SK-N-SH treated with all-trans-retinoic acid at 6 μM for 48 hours (cell line): ENCODE results near the gene KIF4A.

Experiments
- ATAC-seq: fragments of 200-7000 bp; cut with Tn5 transposase; 3 replicates; pipeline ENCODE4 v1.9.1; 2020; ENCODE audit warnings: mild to moderate bottlenecking, moderate library complexity
- ARNTL ChIP-seq: fragments of 450-650 bp; formaldehyde crosslinking; IDR thresholded peaks from 2 replicates; pipeline ENCODE4 v1.5.0; 2020; ENCODE audit warnings: low read depth, mild to moderate bottlenecking, moderate library complexity, borderline replicate concordance
- BACH2 ChIP-seq: fragments of 250-450 bp; sonication (Bioruptor Pico); IDR thresholded peaks from 2 replicates; pipeline ENCODE4 v1.9.0; 2021; ENCODE audit warnings: mild to moderate bottlenecking, borderline replicate concordance
- CSDC2 ChIP-seq: fragments of 250-450 bp; sonication (Bioruptor Pico); IDR thresholded peaks from 2 replicates; pipeline ENCODE4 v1.5.0; 2020; ENCODE audit warnings: mild to moderate bottlenecking, moderate library complexity
- GLIS3 ChIP-seq: fragments of 250-450 bp; sonication (Bioruptor Pico); IDR thresholded peaks from 2 replicates; pipeline ENCODE4 v1.5.0; 2020; ENCODE audit warnings: mild to moderate bottlenecking, moderate library complexity
- ISL1 ChIP-seq: fragments of 250-450 bp; sonication (Bioruptor Pico); IDR thresholded peaks from 2 replicates; pipeline ENCODE4 v2.1.2; 2022; ENCODE audit warnings: mild to moderate bottlenecking, moderate library complexity
- OSR1 ChIP-seq: fragments of 250-450 bp; sonication (Bioruptor Pico); IDR thresholded peaks from 2 replicates; pipeline ENCODE4 v1.8.0; 2022; ENCODE audit warnings: moderate library complexity, mild to moderate bottlenecking, inconsistent platforms
- PPARA ChIP-seq: fragments of 250-450 bp; sonication (Bioruptor Pico); IDR thresholded peaks from 2 replicates; pipeline ENCODE4 v1.5.0; 2020; ENCODE audit warnings: mild to moderate bottlenecking, borderline replicate concordance
- RARB ChIP-seq: fragments of 250-450 bp; sonication (Bioruptor Pico); IDR thresholded peaks from 2 replicates; pipeline ENCODE4 v1.8.0; 2021; ENCODE audit warnings: mild to moderate bottlenecking, moderate library complexity
- SNAI2 ChIP-seq: fragments of 250-450 bp; sonication (Bioruptor Pico); IDR thresholded peaks from 2 replicates; pipeline ENCODE4 v1.5.0; 2020; ENCODE audit warnings: mild to moderate bottlenecking, moderate library complexity
- TCF4 ChIP-seq: fragments of 250-450 bp; sonication (Bioruptor Pico); IDR thresholded peaks from 2 replicates; pipeline ENCODE4 v1.8.0; 2021; ENCODE audit warnings: mild to moderate bottlenecking, moderate library complexity, borderline replicate concordance
- TOX ChIP-seq: fragments of 250-450 bp; sonication (Bioruptor Pico); IDR thresholded peaks from 2 replicates; pipeline ENCODE4 v1.8.0; 2021; ENCODE audit warnings: mild to moderate bottlenecking, moderate library complexity, borderline replicate concordance
- ZC3H10 ChIP-seq: fragments of 250-450 bp; sonication (Bioruptor Pico); IDR thresholded peaks from 2 replicates; pipeline ENCODE4 v1.5.1; 2021; ENCODE audit warnings: mild to moderate bottlenecking, moderate library complexity
- ZFP3 ChIP-seq: fragments of 250-450 bp; sonication (Bioruptor Pico); IDR thresholded peaks from 2 replicates; pipeline ENCODE4 v1.5.0; 2020; ENCODE audit warnings: mild to moderate bottlenecking, moderate library complexity
- ZFP30 ChIP-seq: fragments of 450-650 bp; formaldehyde crosslinking; IDR thresholded peaks from 2 replicates; pipeline ENCODE4 v1.5.0; 2022; ENCODE audit warnings: mild to moderate bottlenecking, moderate library complexity
- ZNF565 ChIP-seq: fragments of 450-650 bp; formaldehyde crosslinking; conservative IDR thresholded peaks from 2 replicates; pipeline ENCODE4 v1.5.0; 2020; ENCODE audit warnings: low read depth, mild to moderate bottlenecking, moderate library complexity
- ZNF8 ChIP-seq: fragments of 450-650 bp; formaldehyde crosslinking; IDR thresholded peaks from 2 replicates; pipeline ENCODE4 v1.5.0; 2020; ENCODE audit warnings: mild to moderate bottlenecking, moderate library complexity
- TF ChIP-seq, protein P1 (sequence below): fragments of 250-450 bp; sonication (Bioruptor Pico); IDR thresholded peaks from 2 replicates; pipeline ENCODE4 v1.8.0; 2021; ENCODE audit warnings: low read depth, mild to moderate bottlenecking, moderate library complexity, borderline replicate concordance
- TF ChIP-seq, protein P2 (sequence below): fragments of 250-450 bp; sonication (Bioruptor Pico); IDR thresholded peaks from 2 replicates; pipeline ENCODE4 v1.5.1; 2021; ENCODE audit warnings: mild to moderate bottlenecking, moderate library complexity
- TF ChIP-seq, protein P3 (sequence below): fragments of 250-450 bp; sonication (Bioruptor Pico); IDR thresholded peaks from 2 replicates; pipeline ENCODE4 v1.5.0; 2020; ENCODE audit warnings: mild to moderate bottlenecking, moderate library complexity
- TF ChIP-seq, protein P4 (sequence below): fragments of 250-450 bp; sonication (Bioruptor Pico); IDR thresholded peaks from 2 replicates; pipeline ENCODE4 v1.8.0; 2020; ENCODE audit warnings: mild to moderate bottlenecking, moderate library complexity, borderline replicate concordance

KIF4A gene

DNA sequence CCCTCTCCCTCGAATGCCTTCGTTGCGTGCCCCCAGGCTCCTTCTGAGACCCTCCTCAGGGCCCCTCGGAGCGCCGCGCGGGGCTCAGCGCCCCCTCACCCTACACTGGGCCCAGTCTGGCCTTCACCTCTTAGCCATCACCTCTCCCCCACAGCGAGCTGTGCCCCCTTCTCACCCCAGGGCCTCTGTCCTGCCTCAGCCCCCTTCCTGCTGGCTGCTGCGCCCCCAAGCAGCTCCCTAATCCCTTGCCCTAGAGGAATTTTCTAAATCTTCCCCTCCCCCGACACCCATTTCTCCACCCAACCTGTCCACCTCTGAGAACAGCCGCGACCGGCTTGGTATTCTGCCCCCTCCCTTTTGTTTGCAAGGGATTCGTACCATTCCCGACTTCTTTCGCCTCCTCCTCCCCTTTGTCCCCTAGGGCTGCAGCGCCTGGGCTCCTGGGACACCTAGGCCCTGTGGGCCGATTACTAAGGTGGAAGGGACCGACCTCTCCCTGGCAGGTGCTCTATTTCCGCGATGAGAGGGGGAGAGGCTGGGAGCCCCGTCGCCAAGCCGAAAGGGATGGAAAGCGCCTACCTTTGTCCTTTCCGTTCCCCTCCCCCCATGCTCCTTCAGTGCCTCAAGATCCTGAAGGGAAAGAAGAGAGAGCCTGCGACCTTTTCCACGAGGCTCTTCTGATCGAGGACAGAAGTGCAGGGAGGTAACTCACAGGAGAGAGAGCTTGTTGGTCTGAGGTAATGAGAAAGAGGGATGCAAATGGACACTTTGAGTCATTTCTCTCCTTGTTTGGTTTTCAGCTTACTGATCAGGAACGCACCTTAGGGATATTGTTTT lies 165.7 kb downstream of the KIF4A start:
- peak; percentile 5 for ATAC-seq
- no peak for TF ChIP-seq ZFP3 (CRISPR knock-in tag)
- TF ChIP-seq, protein P1, sequence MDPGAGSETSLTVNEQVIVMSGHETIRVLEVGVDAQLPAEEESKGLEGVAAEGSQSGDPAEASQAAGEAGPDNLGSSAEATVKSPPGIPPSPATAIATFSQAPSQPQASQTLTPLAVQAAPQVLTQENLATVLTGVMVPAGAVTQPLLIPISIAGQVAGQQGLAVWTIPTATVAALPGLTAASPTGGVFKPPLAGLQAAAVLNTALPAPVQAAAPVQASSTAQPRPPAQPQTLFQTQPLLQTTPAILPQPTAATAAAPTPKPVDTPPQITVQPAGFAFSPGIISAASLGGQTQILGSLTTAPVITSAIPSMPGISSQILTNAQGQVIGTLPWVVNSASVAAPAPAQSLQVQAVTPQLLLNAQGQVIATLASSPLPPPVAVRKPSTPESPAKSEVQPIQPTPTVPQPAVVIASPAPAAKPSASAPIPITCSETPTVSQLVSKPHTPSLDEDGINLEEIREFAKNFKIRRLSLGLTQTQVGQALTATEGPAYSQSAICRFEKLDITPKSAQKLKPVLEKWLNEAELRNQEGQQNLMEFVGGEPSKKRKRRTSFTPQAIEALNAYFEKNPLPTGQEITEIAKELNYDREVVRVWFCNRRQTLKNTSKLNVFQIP (CRISPR knock-in tag), result no peak
- no peak for TF ChIP-seq TCF4
- no peak for TF ChIP-seq GLIS3 (CRISPR knock-in tag)
- TF ChIP-seq, protein P2, sequence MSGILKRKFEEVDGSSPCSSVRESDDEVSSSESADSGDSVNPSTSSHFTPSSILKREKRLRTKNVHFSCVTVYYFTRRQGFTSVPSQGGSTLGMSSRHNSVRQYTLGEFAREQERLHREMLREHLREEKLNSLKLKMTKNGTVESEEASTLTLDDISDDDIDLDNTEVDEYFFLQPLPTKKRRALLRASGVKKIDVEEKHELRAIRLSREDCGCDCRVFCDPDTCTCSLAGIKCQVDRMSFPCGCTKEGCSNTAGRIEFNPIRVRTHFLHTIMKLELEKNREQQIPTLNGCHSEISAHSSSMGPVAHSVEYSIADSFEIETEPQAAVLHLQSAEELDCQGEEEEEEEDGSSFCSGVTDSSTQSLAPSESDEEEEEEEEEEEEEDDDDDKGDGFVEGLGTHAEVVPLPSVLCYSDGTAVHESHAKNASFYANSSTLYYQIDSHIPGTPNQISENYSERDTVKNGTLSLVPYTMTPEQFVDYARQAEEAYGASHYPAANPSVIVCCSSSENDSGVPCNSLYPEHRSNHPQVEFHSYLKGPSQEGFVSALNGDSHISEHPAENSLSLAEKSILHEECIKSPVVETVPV, result no peak
- no peak for TF ChIP-seq PPARA (CRISPR knock-in tag)
- TF ChIP-seq BACH2 (CRISPR knock-in tag), result no peak
- TF ChIP-seq CSDC2, result no peak

DNA sequence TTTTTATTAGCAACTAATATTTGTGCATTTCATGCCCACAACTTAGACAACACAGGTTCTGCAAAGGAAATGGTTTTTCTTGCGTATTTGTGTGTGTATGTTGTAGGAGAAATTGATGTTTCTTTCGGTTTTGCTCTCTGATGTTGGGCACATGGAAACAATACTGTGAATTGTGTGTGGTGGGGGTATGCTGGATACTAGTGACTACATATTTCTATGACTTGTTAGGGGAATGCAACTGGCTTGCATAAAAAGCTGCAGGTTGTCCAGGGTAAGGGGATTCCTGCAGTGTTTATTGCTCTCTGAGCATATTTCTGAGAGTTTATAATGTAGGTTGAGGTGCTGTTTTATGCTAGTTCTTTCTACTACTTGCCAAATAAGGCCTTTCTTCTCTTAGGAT lies 166.4 kb downstream of the KIF4A start:
- no peak for ATAC-seq

DNA sequence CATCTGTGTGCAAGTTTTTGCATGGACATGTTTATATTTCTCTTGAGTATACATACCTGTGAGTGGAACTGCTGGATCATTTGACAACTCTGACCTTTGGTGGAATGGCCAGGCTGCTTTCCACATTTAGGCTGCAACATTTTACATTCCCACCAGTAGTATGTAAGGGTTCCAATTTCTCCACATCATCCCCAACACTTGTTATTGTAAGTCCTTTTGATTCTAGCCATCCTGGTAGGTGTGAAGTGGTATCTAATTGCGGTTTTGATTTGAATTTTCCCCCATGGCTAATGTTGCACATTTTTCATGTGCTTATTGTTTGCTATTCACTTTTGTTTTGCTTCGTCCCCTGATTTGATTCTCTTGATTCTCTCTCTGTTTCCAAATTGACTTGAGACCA lies 171.1 kb downstream of the KIF4A start:
- TF ChIP-seq GLIS3 (CRISPR knock-in tag), result no peak
- no peak for TF ChIP-seq ZFP3 (CRISPR knock-in tag)
- no peak for TF ChIP-seq ZFP30 (CRISPR knock-in tag)
- TF ChIP-seq TOX (CRISPR knock-in tag), result no peak
- no peak for TF ChIP-seq RARB (CRISPR knock-in tag)
- no peak for TF ChIP-seq OSR1 (CRISPR knock-in tag)
- TF ChIP-seq, protein P2, result no peak
- TF ChIP-seq TCF4, result no peak
- TF ChIP-seq ZC3H10 (CRISPR knock-in tag), result no peak
- TF ChIP-seq, protein P3, sequence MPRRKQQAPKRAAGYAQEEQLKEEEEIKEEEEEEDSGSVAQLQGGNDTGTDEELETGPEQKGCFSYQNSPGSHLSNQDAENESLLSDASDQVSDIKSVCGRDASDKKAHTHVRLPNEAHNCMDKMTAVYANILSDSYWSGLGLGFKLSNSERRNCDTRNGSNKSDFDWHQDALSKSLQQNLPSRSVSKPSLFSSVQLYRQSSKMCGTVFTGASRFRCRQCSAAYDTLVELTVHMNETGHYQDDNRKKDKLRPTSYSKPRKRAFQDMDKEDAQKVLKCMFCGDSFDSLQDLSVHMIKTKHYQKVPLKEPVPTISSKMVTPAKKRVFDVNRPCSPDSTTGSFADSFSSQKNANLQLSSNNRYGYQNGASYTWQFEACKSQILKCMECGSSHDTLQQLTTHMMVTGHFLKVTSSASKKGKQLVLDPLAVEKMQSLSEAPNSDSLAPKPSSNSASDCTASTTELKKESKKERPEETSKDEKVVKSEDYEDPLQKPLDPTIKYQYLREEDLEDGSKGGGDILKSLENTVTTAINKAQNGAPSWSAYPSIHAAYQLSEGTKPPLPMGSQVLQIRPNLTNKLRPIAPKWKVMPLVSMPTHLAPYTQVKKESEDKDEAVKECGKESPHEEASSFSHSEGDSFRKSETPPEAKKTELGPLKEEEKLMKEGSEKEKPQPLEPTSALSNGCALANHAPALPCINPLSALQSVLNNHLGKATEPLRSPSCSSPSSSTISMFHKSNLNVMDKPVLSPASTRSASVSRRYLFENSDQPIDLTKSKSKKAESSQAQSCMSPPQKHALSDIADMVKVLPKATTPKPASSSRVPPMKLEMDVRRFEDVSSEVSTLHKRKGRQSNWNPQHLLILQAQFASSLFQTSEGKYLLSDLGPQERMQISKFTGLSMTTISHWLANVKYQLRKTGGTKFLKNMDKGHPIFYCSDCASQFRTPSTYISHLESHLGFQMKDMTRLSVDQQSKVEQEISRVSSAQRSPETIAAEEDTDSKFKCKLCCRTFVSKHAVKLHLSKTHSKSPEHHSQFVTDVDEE (CRISPR knock-in tag), result no peak
- no peak for TF ChIP-seq ARNTL (CRISPR knock-in tag)
- TF ChIP-seq CSDC2, result no peak
- ATAC-seq, result no peak

More for the DNA sequence above, 166.4 kb downstream of the KIF4A start:
- TF ChIP-seq, protein P4, sequence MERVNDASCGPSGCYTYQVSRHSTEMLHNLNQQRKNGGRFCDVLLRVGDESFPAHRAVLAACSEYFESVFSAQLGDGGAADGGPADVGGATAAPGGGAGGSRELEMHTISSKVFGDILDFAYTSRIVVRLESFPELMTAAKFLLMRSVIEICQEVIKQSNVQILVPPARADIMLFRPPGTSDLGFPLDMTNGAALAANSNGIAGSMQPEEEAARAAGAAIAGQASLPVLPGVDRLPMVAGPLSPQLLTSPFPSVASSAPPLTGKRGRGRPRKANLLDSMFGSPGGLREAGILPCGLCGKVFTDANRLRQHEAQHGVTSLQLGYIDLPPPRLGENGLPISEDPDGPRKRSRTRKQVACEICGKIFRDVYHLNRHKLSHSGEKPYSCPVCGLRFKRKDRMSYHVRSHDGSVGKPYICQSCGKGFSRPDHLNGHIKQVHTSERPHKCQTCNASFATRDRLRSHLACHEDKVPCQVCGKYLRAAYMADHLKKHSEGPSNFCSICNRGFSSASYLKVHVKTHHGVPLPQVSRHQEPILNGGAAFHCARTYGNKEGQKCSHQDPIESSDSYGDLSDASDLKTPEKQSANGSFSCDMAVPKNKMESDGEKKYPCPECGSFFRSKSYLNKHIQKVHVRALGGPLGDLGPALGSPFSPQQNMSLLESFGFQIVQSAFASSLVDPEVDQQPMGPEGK, result no peak
- no peak for TF ChIP-seq TOX (CRISPR knock-in tag)
- TF ChIP-seq ZNF8, result no peak
- TF ChIP-seq ZFP30 (CRISPR knock-in tag), result no peak
- no peak for TF ChIP-seq ISL1 (CRISPR knock-in tag)
- TF ChIP-seq SNAI2, result no peak
- TF ChIP-seq, protein P1 (CRISPR knock-in tag), result no peak
- TF ChIP-seq, protein P2, result no peak
- TF ChIP-seq OSR1 (CRISPR knock-in tag), result no peak
- no peak for TF ChIP-seq GLIS3 (CRISPR knock-in tag)
- TF ChIP-seq ZNF565 (CRISPR knock-in tag), result no peak
- TF ChIP-seq RARB (CRISPR knock-in tag), result no peak
- no peak for TF ChIP-seq ARNTL (CRISPR knock-in tag)
